ENCODE measurements around the gene IRS4.
A peak's percentile ranks its signal among the peaks of the same experiment; 100 is the strongest.

IRS4 gene

DNA sequence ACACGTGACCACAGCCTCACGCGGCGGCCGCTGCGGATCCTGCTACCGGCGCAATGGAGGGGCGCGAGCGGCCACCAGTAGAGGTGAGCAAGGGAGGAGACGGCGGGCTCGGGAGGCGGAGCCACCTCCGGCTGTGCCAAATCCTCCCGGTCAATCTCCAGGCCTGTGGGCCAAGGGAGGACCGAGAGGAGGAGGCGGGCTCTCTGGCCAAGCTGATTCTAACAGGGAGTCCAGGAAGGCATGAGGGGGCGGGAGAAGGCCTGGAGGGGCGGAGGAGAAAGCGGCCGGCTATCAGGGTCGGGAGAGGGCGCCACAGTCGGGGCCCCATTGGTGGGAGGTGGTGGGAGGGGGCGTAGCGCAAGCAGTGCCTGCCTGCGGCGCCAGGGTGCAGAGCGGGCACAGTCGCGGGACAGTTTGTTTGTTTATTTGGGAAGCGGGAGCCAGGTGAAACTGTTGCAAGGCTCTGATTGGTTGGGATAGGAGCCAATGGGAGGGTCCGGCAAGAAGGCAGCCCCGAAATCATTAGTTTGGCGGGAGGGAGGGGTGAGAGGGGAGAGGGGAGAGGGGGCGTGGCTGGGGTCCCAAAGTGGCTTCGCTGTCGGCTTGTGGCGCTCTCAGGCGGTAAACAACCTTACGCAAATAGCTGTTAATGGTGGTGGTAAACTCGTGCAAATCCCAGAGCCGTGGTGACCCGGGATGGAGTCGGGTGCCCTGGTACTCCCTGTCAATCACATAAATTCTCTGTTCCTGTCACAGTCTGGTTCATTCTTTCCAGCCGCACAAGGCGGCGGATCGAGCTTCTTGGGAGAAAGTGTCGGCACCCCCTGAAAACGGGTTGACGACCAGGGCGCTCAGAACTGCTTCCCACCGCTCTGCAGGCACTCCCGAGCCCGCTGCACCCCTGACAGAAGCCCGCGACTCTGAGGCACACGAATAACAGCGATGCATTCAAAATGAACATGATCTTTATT is at the start of gene IRS4:
Gene IRS4, minus strand, starts transcription at position 55 of the 971 bp plus-strand sequence.
- peak in 3 of 14 donors; percentile 30 to 40 (median 30) for DNase-seq

DNA sequence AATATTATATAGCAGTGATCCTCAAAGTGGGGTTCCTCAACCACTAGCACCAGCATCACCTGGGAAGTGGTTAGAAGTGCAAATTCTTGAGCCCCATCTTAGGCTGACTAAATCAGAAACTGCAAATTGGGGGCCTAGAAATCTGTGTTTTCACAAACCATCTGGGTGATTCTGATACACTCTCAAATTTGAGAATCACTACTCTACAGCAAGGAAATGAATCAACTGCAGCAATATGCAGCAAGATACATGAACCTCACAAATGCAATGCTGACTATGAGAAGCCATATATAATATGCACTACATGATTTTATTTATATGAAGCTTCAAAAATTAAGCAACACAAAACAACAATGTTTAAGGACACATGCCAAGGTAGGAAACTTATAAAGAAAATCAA is 36.2 kb upstream of the IRS4 start:
- no peak for DNase-seq

GRCh38 chrX:108763559-108763958 is 27.2 kb upstream of the IRS4 start:
- DNase-seq: no peak

- no peak for DNase-seq
Measured at GRCh38 chrX:108740299-108740774, 4.0 kb upstream of the IRS4 start.

DNA sequence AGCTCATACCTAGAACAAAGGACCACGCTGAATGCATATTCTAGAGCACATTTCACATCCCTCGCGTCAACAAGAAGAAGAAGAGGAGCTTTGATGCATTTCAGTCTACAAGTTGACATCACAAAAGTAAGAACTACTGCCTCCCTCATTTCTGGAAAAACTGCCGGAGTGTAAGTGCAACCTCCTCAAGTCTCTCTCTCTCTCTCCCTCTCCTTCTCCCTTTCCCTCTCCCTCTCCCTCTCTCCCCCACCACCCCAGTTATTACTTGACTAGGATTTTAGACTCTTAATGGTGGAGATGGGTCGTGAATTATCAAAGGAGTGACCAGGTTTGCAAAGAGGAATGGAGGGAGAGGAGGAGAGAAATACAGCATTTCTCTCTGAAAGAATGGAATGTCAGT is 1.4 kb upstream of the IRS4 start:
- DNase-seq: no peak

DNA sequence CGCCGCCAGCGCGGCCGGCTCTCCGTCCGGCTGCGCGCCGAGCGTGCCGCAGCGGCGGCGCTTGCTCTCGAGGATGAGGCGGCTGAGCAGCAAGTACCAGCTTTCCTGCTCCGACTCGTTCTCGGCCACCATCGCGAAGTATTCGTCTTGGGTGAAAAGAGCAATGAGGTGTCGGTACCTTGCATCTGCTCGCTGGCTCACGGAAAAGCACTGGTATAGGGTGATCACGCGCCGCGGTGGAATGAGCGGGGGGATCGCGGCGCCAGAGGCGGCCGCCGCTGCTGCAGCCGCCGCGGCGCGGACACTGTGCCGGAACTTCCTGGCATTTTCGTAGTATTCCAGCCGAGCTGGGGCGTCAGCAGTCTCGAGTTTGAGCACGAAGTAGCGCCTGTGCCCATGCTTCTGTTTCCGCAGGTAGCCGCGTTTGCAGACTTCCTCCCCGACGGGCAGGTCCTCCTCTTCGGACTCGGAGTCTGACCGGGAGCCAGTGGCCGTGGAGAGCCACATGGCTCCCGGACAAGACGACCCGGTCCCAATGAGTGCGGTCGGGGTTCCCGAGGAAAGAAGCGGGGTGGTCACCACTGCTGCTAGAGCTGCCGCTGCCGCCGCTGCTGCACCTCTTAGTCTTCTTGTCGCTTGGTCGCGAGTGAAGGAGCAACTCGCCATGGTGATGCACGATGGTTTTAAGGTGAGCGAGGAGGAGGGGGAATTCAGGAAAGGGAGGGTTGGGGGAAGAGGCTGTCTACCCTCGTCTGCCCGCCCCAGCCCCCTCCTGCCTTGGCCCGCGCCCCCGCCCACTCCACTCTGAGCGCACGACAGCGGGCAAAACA is 469 bp downstream of the IRS4 start:
- peak in 1 of 14 donors; percentile 12 for DNase-seq

GRCh38 chrX:108735091-108735678 is 1.2 kb downstream of the IRS4 start:
- no peak for DNase-seq

DNA sequence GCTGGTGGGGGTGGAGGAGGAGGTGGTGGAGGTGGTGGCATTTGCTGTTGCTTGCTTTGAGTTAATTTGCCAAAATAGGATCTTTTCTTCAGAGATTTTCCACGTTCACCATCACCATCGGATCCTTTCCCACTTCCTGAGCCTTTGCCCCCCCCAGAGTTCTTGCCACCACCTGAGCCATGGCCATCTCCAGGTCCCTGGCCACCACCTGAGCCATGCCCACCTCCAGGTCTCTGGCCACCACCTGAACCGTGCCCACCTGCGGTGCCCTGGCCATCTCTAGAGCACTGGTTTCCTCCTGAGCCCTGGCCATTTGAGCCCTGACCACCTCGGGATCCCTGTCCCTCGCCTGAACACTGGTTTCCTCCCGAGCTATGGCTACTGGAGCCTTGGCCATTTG is 1.9 kb downstream of the IRS4 start:
- DNase-seq: no peak

DNA sequence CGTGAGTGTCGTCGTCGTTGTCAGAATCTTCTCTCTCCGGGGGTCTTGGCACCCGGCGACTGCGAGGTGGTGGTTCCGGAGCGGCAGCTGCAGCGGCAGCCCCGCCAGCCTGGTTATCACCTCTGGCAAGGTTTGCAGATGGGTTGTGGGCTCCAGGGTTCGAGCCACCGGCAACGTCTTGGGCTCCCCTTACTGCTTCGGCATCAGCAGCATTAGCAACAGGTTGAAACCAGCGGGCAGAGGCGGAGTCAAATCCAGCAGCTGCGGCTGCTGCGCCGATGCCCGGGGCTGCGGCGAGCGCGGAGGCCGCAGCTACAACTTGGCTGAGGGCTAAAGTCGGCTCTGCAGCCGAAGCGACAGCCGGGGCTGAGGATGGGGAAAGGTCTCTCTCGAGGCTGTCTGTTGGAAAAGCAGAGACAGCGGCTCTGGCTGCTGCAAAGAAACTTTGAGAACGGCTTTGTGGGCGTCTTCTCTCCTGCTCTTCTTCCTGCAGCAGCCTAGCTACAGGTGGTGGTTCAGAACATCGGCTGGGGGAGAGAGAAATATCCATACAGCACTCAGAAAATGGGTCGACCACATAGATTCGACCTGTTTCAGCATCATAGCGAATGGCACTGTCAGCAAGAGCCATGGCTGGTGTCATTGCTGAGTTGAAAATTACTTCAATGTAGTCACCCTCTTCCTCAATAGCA is 3.6 kb downstream of the IRS4 start:
- DNase-seq: no peak

- DNase-seq: no peak
Measured at GRCh38 chrX:108731153-108731552, 5.2 kb downstream of the IRS4 start.

DNA sequence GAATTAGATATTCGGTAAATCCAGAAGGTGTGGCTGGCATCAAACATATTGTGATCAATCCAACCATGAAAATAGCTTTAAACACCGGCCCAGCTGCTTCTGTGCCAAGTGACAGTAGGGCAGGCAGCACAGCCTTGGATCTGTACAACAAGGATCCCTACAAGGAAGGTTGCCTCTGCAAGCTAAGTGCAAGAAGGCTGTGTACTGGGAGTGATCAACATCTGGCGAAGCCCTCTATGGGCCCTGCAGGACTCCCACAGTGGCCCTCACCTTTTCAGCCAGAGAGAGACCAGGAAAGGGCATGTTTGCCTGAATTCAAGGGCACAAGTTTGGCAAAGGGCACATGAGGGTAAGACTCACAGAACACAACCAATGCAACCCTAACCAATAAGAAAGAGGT is 9.6 kb downstream of the IRS4 start:
- no peak for DNase-seq

GRCh38 chrX:108722561-108722960 is 13.8 kb downstream of the IRS4 start:
- no peak for DNase-seq

GRCh38 chrX:108712886-108713285 is 23.5 kb downstream of the IRS4 start:
- no peak for DNase-seq

GRCh38 chrX:108704839-108705238 is 31.5 kb downstream of the IRS4 start:
- DNase-seq: no peak

GRCh38 chrX:108702530-108702929 is 33.8 kb downstream of the IRS4 start:
- no peak for DNase-seq

GRCh38 chrX:108701633-108702032 is 34.7 kb downstream of the IRS4 start:
- DNase-seq: no peak

- DNase-seq: no peak
Measured at GRCh38 chrX:108699368-108699767, 37.0 kb downstream of the IRS4 start.

DNA sequence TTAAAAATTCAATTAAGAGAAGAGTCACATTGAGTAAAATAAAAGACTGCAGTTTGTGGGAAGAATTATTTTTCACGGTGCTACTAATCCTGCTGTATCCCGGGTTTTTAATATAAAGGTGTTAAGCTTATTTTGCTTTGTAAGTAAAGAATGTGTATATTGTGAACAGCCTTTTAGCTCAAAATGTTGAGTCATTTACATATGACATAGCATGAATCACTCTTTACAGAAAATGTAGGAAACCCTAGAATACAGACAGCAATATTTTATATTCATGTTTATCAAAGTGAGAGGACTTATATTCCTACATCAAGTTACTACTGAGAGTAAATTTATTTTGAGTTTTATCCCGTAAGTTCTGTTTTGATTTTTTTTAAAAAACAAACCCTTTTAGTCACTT is 39.7 kb downstream of the IRS4 start:
- DNase-seq: no peak
